GM12801 (cell line): ENCODE measurements around the gene INPPL1.

Source experiments
- TF ChIP-seq, protein P1 (sequence below): IDR thresholded peaks from one replicate; pipeline ENCODE4 v1.5.1; 2011; ENCODE audit warnings: control low read depth; ENCODE audit not compliant: insufficient read length; ENCODE audit errors: extremely low read depth

Gene INPPL1

GRCh38 chr11:72280037-72280436 lies 55.5 kb downstream of the INPPL1 start:
- TF ChIP-seq, protein P1, sequence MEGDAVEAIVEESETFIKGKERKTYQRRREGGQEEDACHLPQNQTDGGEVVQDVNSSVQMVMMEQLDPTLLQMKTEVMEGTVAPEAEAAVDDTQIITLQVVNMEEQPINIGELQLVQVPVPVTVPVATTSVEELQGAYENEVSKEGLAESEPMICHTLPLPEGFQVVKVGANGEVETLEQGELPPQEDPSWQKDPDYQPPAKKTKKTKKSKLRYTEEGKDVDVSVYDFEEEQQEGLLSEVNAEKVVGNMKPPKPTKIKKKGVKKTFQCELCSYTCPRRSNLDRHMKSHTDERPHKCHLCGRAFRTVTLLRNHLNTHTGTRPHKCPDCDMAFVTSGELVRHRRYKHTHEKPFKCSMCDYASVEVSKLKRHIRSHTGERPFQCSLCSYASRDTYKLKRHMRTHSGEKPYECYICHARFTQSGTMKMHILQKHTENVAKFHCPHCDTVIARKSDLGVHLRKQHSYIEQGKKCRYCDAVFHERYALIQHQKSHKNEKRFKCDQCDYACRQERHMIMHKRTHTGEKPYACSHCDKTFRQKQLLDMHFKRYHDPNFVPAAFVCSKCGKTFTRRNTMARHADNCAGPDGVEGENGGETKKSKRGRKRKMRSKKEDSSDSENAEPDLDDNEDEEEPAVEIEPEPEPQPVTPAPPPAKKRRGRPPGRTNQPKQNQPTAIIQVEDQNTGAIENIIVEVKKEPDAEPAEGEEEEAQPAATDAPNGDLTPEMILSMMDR, result no peak

DNA sequence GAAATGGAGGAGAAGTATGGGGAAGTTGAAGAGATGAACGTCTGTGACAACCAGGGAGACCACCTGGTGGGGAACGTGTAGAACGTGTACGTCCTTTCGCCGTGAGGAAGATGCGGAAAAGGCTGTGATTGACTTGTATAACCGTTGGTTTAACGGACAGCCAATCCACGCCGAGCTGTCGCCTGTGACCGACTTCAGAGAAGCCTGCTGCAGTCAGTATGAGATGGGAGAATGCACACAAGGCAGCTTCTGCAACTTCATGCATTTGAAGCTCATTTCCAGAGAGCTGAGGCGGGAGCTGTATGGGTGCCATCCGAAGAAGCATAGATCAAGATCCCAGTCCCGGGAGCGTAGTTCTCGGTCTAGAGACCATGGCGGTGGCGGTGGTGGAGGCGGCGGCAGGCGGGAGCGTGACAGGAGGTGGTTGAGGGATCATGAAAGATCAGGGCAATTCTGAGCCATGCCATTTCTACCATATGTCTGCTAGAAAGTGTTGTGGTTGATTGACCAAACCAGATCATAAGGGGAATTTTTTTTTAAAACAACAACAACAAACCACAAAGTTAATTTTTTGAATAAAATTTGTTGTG lies 56.3 kb downstream of the INPPL1 start:
- TF ChIP-seq, protein P1, result no peak

- TF ChIP-seq, protein P1, result no peak
These were observed 59.4 kb downstream of the INPPL1 start for GRCh38 chr11:72283947-72284346.

GRCh38 chr11:72287293-72287692 lies 62.7 kb downstream of the INPPL1 start:
- TF ChIP-seq, protein P1, result no peak
